ENCODE measurements around the gene RNH1.

Gene RNH1

GRCh38 chr11:495537-495931 is 11.5 kb downstream of the RNH1 start:
- no peaks in the 10 kb centered on the region for H3K79me2 ChIP-seq (ENCODE audit: insufficient read depth, low read length)
- H3K36me3 ChIP-seq (ENCODE audit: insufficient read depth, low read length): peaks cover 50% of the 10 kb centered on the region; the same call in 1 of the 2 replicates
- no peak overlapping the region for H2AFZ ChIP-seq (ENCODE audit: low read length)
- H3K4me2 ChIP-seq (ENCODE audit: low read depth, low read length, poor library complexity, severe bottlenecking): no peak overlapping the region
- H4K20me1 ChIP-seq (ENCODE audit: insufficient read depth, low read length, poor library complexity, severe bottlenecking): no peaks in the 10 kb centered on the region
- no peaks in the 10 kb centered on the region for H3F3A ChIP-seq (ENCODE audit: low read depth)
- no peak for TF ChIP-seq CTCF (conservative IDR thresholded peaks at IDR 0.05; ENCODE audit: low read length)
- TF ChIP-seq EZH2phosphoT487 (IDR thresholded peaks at IDR 0.05; ENCODE audit: borderline replicate concordance): no peak
- H3K27me3 ChIP-seq (ENCODE audit: insufficient read depth, low read length, poor library complexity, severe bottlenecking): no peaks in the 10 kb centered on the region
- H3K9me2 ChIP-seq (replicated peaks; ENCODE audit: low read depth, low read length): no peaks in the 10 kb centered on the region
- no peak overlapping the region for H3K9ac ChIP-seq (ENCODE audit: low read depth, low read length, poor library complexity, severe bottlenecking)
- H3K9me3 ChIP-seq (ENCODE audit: insufficient read depth, low read depth, low read length): no peaks in the 10 kb centered on the region
- H3K4me1 ChIP-seq (ENCODE audit: insufficient read depth, low read length, poor library complexity, severe bottlenecking): no peaks in the 10 kb centered on the region
- no peak overlapping the region for H3K4me3 ChIP-seq (ENCODE audit: low read length, poor library complexity, severe bottlenecking)

- Histone ChIP-seq H3K4me1 (ENCODE audit: insufficient read depth, low read length, poor library complexity, severe bottlenecking) (no peaks in the 10 kb centered on the region), H3K36me3 (ENCODE audit: insufficient read depth, low read length) (peaks cover 50% of the 10 kb centered on the region; the same call in 1 of the 2 replicates), H3K79me2 (ENCODE audit: insufficient read depth, low read length) (no peaks in the 10 kb centered on the region), H3K4me3 (ENCODE audit: low read length, poor library complexity, severe bottlenecking) (no peak overlapping the region), H3K4me2 (ENCODE audit: low read depth, low read length, poor library complexity, severe bottlenecking) (no peak overlapping the region), H3K27me3 (ENCODE audit: insufficient read depth, low read length, poor library complexity, severe bottlenecking) (no peaks in the 10 kb centered on the region), H3K9ac (ENCODE audit: low read depth, low read length, poor library complexity, severe bottlenecking) (no peak overlapping the region), H4K20me1 (ENCODE audit: insufficient read depth, low read length, poor library complexity, severe bottlenecking) (no peaks in the 10 kb centered on the region), H3K9me2 (replicated peaks; ENCODE audit: low read depth, low read length) (no peaks in the 10 kb centered on the region), H3F3A (ENCODE audit: low read depth) (no peaks in the 10 kb centered on the region), H3K9me3 (ENCODE audit: insufficient read depth, low read depth, low read length) (no peaks in the 10 kb centered on the region), H2AFZ (ENCODE audit: low read length) (no peak overlapping the region)
- TF ChIP-seq EZH2phosphoT487 (IDR thresholded peaks at IDR 0.05; ENCODE audit: borderline replicate concordance) (no peak), CTCF (conservative IDR thresholded peaks at IDR 0.05; ENCODE audit: low read length) (no peak)
Observed at GRCh38 chr11:494761-495536, 12.1 kb downstream of the RNH1 start.

GRCh38 chr11:492427-493226 is 14.4 kb downstream of the RNH1 start:
- Histone ChIP-seq H3K4me2 (ENCODE audit: low read depth, low read length, poor library complexity, severe bottlenecking) (no peak overlapping the region), H3K4me3 (ENCODE audit: low read length, poor library complexity, severe bottlenecking) (no peak overlapping the region), H3K36me3 (ENCODE audit: insufficient read depth, low read length) (peaks cover 29% of the 10 kb centered on the region; the same call in 1 of the 2 replicates), H3K9me2 (replicated peaks; ENCODE audit: low read depth, low read length) (no peaks in the 10 kb centered on the region), H2AFZ (ENCODE audit: low read length) (no peak overlapping the region), H3K4me1 (ENCODE audit: insufficient read depth, low read length, poor library complexity, severe bottlenecking) (no peaks in the 10 kb centered on the region), H3K9ac (ENCODE audit: low read depth, low read length, poor library complexity, severe bottlenecking) (no peak overlapping the region), H3F3A (ENCODE audit: low read depth) (no peaks in the 10 kb centered on the region), H4K20me1 (ENCODE audit: insufficient read depth, low read length, poor library complexity, severe bottlenecking) (no peaks in the 10 kb centered on the region), H3K27me3 (ENCODE audit: insufficient read depth, low read length, poor library complexity, severe bottlenecking) (no peaks in the 10 kb centered on the region), H3K9me3 (ENCODE audit: insufficient read depth, low read depth, low read length) (no peaks in the 10 kb centered on the region), H3K79me2 (ENCODE audit: insufficient read depth, low read length) (no peaks in the 10 kb centered on the region)
- no peak for TF ChIP-seq CTCF (conservative IDR thresholded peaks at IDR 0.05; ENCODE audit: low read length)
- no peak for TF ChIP-seq EZH2phosphoT487 (IDR thresholded peaks at IDR 0.05; ENCODE audit: borderline replicate concordance)
